COLO668 (cell line): ENCODE data around the gene MOCS3.
"Not testable (repeated sequence)": the region's sequence is repeated elsewhere in the genome, so short reads cannot be mapped to it uniquely, and the experiment has no call there.

ENCODE experiments used
- DNase-seq: peaks from one replicate; lab custom pipeline; 2025; ENCODE audit not compliant: unreplicated experiment; lab: John Stamatoyannopoulos, UW

Gene MOCS3

GRCh38 chr20:50931306-50932015, 27.2 kb upstream of the MOCS3 start, which contains the start of gene ADNP:
ADNP (minus strand) TSS chr20:50931437; CDS start chr20:50903996, 27,441 bp downstream.
- DNase-seq = peak; percentile 92

- peak; percentile 10 for DNase-seq
These were observed 26.6 kb upstream of the MOCS3 start for GRCh38 chr20:50932016-50932485.

- no peak for DNase-seq
These were observed 25.8 kb upstream of the MOCS3 start for GRCh38 chr20:50932691-50933280.

- DNase-seq = no peak
These were observed 25.0 kb upstream of the MOCS3 start for GRCh38 chr20:50933589-50933988.

GRCh38 chr20:50943069-50943468, 15.5 kb upstream of the MOCS3 start:
- no peak for DNase-seq

- no peak for DNase-seq
These were observed 10.4 kb upstream of the MOCS3 start for GRCh38 chr20:50948132-50948785.

GRCh38 chr20:50953196-50953595, 5.4 kb upstream of the MOCS3 start:
- no peak for DNase-seq

- DNase-seq = no peak
These were observed 4.8 kb upstream of the MOCS3 start for GRCh38 chr20:50953821-50954220.

GRCh38 chr20:50957276-50957675, 1.3 kb upstream of the MOCS3 start:
- DNase-seq = no peak

GRCh38 chr20:50957798-50958614, 612 bp upstream of the MOCS3 start, which contains the start of gene DPM1:
DPM1 (minus strand) TSS chr20:50958532; CDS start chr20:50958523, 9 bp downstream.
- DNase-seq = peak; percentile 89

- DNase-seq = no peak
These were observed 1.0 kb downstream of the MOCS3 start for GRCh38 chr20:50959543-50960126.

GRCh38 chr20:50967586-50967985, 9.0 kb downstream of the MOCS3 start:
- no peak for DNase-seq

- DNase-seq = no peak
These were observed 9.7 kb downstream of the MOCS3 start for GRCh38 chr20:50968289-50968688.

- DNase-seq = no peak
These were observed 10.8 kb downstream of the MOCS3 start for GRCh38 chr20:50969435-50969834.

GRCh38 chr20:50969912-50970311, 11.3 kb downstream of the MOCS3 start:
- DNase-seq = no peak

GRCh38 chr20:50975701-50976330, 17.2 kb downstream of the MOCS3 start:
- DNase-seq = no peak

- DNase-seq = no peak
These were observed 18.7 kb downstream of the MOCS3 start for GRCh38 chr20:50977066-50978021.

- not testable (repeated sequence) for DNase-seq
These were observed 19.9 kb downstream of the MOCS3 start for GRCh38 chr20:50978533-50978932.

GRCh38 chr20:50980071-50980681, 21.6 kb downstream of the MOCS3 start:
- DNase-seq = no peak
